Spleen (tissue), 11 donors: ENCODE data around the gene APBB2. TPM values are rescaled to one million over a fixed set of nuclear protein-coding genes. Genes with fewer than 3 reads are reported as not detected.

ENCODE experiments used
- DNase-seq: peaks from one replicate; pipeline ENCODE4 v3.0.0-alpha.2; 2020
- H3K27ac ChIP-seq, 8 donors: fragments of 200-600 bp; sonication (generic) in 7 of 8; 1 replicate in 4 of 8; 2 replicates in 4 of 8; pipeline versions ENCODE4 v1.5.0 to v1.8.0; 2016 to 2021; ENCODE audit warnings: inconsistent platforms in 4 of 8, mild to moderate bottlenecking in 4 of 8, moderate library complexity in 1 of 8
- H3K27me3 ChIP-seq, 7 donors: fragments of 200-600 bp; sonication (generic) in 6 of 7; replicated peaks in 1 of 7; 1 replicate in 4 of 7; 2 replicates in 3 of 7; pipeline versions ENCODE4 v1.5.0 to v1.8.0; 2016 to 2021; ENCODE audit warnings: inconsistent platforms in 3 of 7, mild to moderate bottlenecking in 1 of 7
- H3K36me3 ChIP-seq, 6 donors: fragments of 200-600 bp; sonication (generic) in 5 of 6; 1 replicate in 4 of 6; 2 replicates in 2 of 6; pipeline versions ENCODE4 v1.5.0 to v1.8.0; 2016 to 2021; ENCODE audit warnings: inconsistent platforms in 2 of 6
- H3K4me1 ChIP-seq, 6 donors: fragments of 200-600 bp; sonication (generic) in 5 of 6; 1 replicate in 3 of 6; 2 replicates in 3 of 6; pipeline versions ENCODE4 v1.5.0 to v1.8.0; 2016 to 2021; ENCODE audit warnings: inconsistent platforms in 3 of 6
- H3K4me3 ChIP-seq, 8 donors: fragments of 200-600 bp; sonication (generic) in 7 of 8; 1 replicate in 4 of 8; 2 replicates in 4 of 8; pipeline versions ENCODE4 v1.5.0 to v1.8.0; 2016 to 2021; ENCODE audit warnings: inconsistent platforms in 4 of 8, mild to moderate bottlenecking in 4 of 8, moderate library complexity in 2 of 8
- H3K9me3 ChIP-seq, 8 donors: fragments of 200-600 bp; sonication (generic) in 7 of 8; 1 replicate in 4 of 8; 2 replicates in 4 of 8; pipeline versions ENCODE4 v1.5.0 to v1.8.0; 2016 to 2021; ENCODE audit warnings: inconsistent platforms in 4 of 8
- CTCF ChIP-seq, 11 experiments: fragments of 200-600 bp in 7 of 11; fragments of 450-650 bp in 4 of 11; sonication (generic) in 4 of 11; IDR thresholded peaks in 8 of 11; conservative IDR thresholded peaks in 3 of 11; 1 replicate in 7 of 11; 2 replicates in 4 of 11; pipeline versions ENCODE4 v1.4.0 to v1.8.0; 2016 to 2021; ENCODE audit warnings: antibody characterized with exemption in 11 of 11, inconsistent platforms in 4 of 11, mild to moderate bottlenecking in 1 of 11
- POLR2A ChIP-seq, 3 donors: fragments of 450-650 bp; IDR thresholded peaks; one replicate each; pipeline ENCODE4 v1.5.1; 2017; ENCODE audit warnings: antibody characterized with exemption in 3 of 3, mild to moderate bottlenecking in 1 of 3
- POLR2AphosphoS5 ChIP-seq, 3 donors: sonication (generic); formaldehyde crosslinking; IDR thresholded peaks; one replicate each; pipeline ENCODE4 v1.5.1; 2017; ENCODE audit warnings: antibody characterized with exemption in 3 of 3
- WGBS, 5 donors: extraction: QIAGEN DNeasy Blood & Tissue Kit in 3 of 5; methylation state at CpG; one replicate each; pipeline versions ENCODE4 v1.1.5 to v1.1.7; 2013 to 2018; 5-methylcytosine and 5-hydroxymethylcytosine counted together
- intact Hi-C: fragments of 100-400 bp; cut with DNase I; formaldehyde crosslinking; loops from one replicate; pipeline ENCODE4 v1.15.0; 2023; ENCODE audit warnings: low total_unique reads
- polyA plus RNA-seq, 3 donors: library from polyadenylated mRNA; stranded (reverse); fragments of 200-250 nt; gene quantifications; one replicate each; pipeline ENCODE4 v1.2.1, GENCODE V29; 2013
- total RNA-seq, 7 donors: library from RNA; depleted of rRNA in 3 of 7; stranded (reverse); fragments of >200 nt in 3 of 7; fragmentation: NEBNext Ultra II Directional in 4 of 7; extraction: Animal tissue kit (Norgen Biotek cat#: 25700) in 4 of 7; gene quantifications; one replicate each; pipeline versions ENCODE4 v1.1.0 to v1.2.1, GENCODE V29; 2016 to 2021
- donor health status: healthy with polysubstance abuse.
- donor health status: DM: no; HTN: no; CAD: no; lungs with moderate emphysema.
- donor health status: DM: no; HTN: no; CAD: no.
- donor health status: Bipolar disorder and iron deficiency.
- donor health status: healthy.
- donor health status: DM: no; HTN: no; CAD: no.
- donor health status: DM: yes; HTN: yes; CAD: no.

The APBB2 gene
- total and polyA plus RNA-seq, 10 donors, result 4.0 to 115 (median 76.7) TPM

GRCh38 chr4:40871695-40872250, 342.6 kb downstream of the APBB2 start:
- Histone ChIP-seq H3K27ac (no peak overlapping the region), H3K36me3 (no peaks in the 10 kb centered on the region), H3K4me3 (no peak overlapping the region), H3K27me3 (no peaks in the 10 kb centered on the region), H3K4me1 (no peaks in the 10 kb centered on the region), H3K9me3 (no peaks in the 10 kb centered on the region)
- TF ChIP-seq POLR2A (IDR thresholded peaks at IDR 0.05) (no peak), CTCF (IDR thresholded peaks at IDR 0.05 in 8 of 11, conservative IDR thresholded peaks at IDR 0.05 in 3 of 11) (no peak), POLR2AphosphoS5 (IDR thresholded peaks at IDR 0.05) (no peak)
- no peak for DNase-seq
- WGBS, 5 donors, result 93 to 98% (median 96%) methylated on average over 7 of the region's 7 CpGs
- intact Hi-C loops, result no loop called here

- no peaks in the 10 kb centered on the region for H3K36me3 ChIP-seq
- H3K27ac ChIP-seq, result no peak overlapping the region
- H3K4me1 ChIP-seq, result no peaks in the 10 kb centered on the region
- TF ChIP-seq POLR2AphosphoS5 (IDR thresholded peaks at IDR 0.05) (no peak), POLR2A (IDR thresholded peaks at IDR 0.05) (no peak), CTCF (IDR thresholded peaks at IDR 0.05 in 8 of 11, conservative IDR thresholded peaks at IDR 0.05 in 3 of 11) (no peak)
- no peaks in the 10 kb centered on the region for H3K27me3 ChIP-seq
- DNase-seq, result no peak
- H3K9me3 ChIP-seq, result no peaks in the 10 kb centered on the region
- H3K4me3 ChIP-seq, result no peak overlapping the region
- intact Hi-C loops, result no loop called here
- 77 to 91% (median 90%) methylated on average over 4 of the region's 4 CpGs for WGBS, 5 donors
These were observed 344.2 kb downstream of the APBB2 start for GRCh38 chr4:40870150-40870549.

GRCh38 chr4:40865696-40866095, 348.6 kb downstream of the APBB2 start:
- Histone ChIP-seq H3K9me3 (no peaks in the 10 kb centered on the region), H3K27me3 (no peaks in the 10 kb centered on the region), H3K27ac (no peak overlapping the region), H3K4me1 (no peaks in the 10 kb centered on the region), H3K36me3 (no peaks in the 10 kb centered on the region), H3K4me3 (no peak overlapping the region)
- no peak for DNase-seq
- intact Hi-C loops, result no loop called here
- 71 to 83% (median 75%) methylated on average over 8 of the region's 8 CpGs for WGBS, 5 donors
- no peak for TF ChIP-seq POLR2AphosphoS5 (IDR thresholded peaks at IDR 0.05)
- TF ChIP-seq POLR2A (IDR thresholded peaks at IDR 0.05), result no peak
- TF ChIP-seq CTCF (IDR thresholded peaks at IDR 0.05 in 8 of 11, conservative IDR thresholded peaks at IDR 0.05 in 3 of 11), result no peak

GRCh38 chr4:40864531-40864930, 349.8 kb downstream of the APBB2 start:
- no peaks in the 10 kb centered on the region for H3K36me3 ChIP-seq
- H3K4me1 ChIP-seq, result no peaks in the 10 kb centered on the region
- 84 to 94% (median 88%) methylated on average over 4 of the region's 4 CpGs for WGBS, 5 donors
- H3K27me3 ChIP-seq, result no peaks in the 10 kb centered on the region
- DNase-seq, result no peak
- H3K9me3 ChIP-seq, result no peaks in the 10 kb centered on the region
- no peak overlapping the region for H3K4me3 ChIP-seq
- intact Hi-C loops, result no loop called here
- H3K27ac ChIP-seq, result no peak overlapping the region
- TF ChIP-seq POLR2A (IDR thresholded peaks at IDR 0.05) (no peak), CTCF (IDR thresholded peaks at IDR 0.05 in 8 of 11, conservative IDR thresholded peaks at IDR 0.05 in 3 of 11) (no peak), POLR2AphosphoS5 (IDR thresholded peaks at IDR 0.05) (no peak)
